ENCODE data around the gene PARN.

The PARN gene

DNA sequence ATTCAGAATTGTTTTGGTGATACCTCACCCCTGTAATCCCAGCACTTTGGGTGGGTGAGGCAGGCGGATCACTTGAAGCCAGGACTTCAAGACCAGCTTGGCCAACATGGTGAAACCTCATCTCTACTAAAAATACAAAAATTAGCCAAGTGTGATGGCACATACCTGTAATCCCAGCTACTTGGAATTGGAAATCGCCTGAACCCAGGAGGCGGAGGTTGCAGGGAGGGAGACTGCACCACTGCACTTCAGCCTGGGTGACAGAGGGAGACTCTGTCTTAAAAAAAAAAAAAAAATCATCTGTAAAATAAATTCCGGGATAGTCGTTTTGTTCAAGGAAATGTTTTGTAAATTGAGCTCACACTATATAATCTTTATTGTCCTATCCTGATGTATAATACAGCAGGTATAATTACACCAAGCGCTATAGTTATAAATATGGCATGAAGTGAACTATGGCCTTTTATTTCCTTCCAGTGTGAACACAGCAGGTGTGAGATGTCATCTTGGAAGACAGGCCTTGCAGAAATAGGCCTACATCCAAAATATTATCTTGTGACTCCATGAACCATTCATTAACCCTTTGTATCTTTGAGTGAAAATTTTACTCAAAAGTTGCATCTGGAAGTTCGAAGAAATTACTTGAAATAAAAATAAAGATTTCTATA lies 38.6 kb upstream of the PARN start:
- DNase-seq (ENCODE audit: low read depth) = no peak
- H3K4me3 ChIP-seq (ENCODE audit: control insufficient read depth, low read depth, low read length) = no peak overlapping the region
- TF ChIP-seq CTCF (conservative IDR thresholded peaks at IDR 0.05; ENCODE audit: control insufficient read depth, insufficient read depth, low read depth, low read length) = no peak

DNA sequence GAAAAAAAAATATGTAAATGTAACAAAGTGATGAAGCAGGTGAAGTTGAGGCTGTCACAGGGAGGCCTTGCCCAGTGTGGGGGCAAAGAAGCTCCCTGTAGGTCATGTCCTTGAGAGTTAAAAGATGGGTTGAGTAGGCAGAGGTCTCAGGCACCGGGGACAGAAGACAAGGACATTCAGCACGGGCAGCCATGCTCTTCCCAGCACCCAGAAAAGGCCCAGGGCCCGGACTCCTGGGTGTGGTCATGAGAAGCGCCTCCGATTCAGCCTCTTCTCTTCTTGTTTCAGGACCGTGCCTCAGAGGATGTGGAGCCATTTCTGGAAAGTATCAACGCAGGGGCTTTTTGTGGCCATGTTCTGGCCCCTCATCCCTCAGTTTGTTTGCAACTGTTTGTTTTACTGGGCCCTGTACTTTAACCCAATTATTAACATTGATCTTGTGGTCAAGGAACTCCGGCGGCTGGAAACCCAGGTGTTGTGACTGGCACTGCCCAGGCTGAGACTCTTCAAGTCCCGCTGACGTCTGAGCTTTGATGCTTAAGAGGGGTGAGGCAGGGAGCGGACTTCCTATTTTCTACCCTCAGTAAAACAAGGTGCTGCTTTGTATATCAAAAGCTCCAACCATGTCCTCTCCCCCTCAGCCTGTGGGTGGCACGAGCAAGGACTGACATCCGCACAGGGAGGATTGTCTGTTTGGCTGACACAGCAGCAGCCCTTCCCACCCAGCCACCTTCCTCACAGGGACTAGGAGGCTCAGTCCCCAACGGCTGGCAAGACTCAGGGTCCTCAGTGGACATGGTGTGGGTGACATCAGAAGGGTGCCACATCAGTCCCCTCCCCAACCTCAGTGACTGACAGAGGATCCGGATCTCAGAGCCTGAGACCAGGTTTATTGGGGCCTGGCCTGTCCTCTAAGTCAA lies 37.5 kb upstream of the PARN start:
- TF ChIP-seq CTCF (conservative IDR thresholded peaks at IDR 0.05; ENCODE audit: control insufficient read depth, insufficient read depth, low read depth, low read length) = no peak
- H3K4me3 ChIP-seq (ENCODE audit: control insufficient read depth, low read depth, low read length) = no peak overlapping the region

DNA sequence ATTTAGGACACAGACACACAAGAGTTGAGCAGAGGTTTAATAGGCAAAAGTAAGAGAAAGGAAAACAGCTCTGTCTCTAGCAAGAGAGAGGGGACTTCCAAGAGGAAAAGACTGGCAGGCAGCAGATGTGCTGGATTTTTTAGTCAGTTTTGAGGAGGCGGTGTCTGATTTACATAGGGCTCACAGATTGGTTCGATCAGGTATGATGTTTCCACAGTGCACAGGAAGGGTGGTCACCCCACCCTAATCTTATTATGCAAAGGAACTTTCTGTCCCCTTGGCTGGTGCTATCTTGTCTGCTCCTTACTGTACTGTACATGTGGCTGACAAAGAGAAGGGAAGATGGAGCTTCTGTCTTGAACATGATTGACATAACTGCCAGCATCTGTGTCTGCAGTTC lies 28.0 kb upstream of the PARN start:
- DNase-seq (ENCODE audit: low read depth) = no peak
- H3K4me3 ChIP-seq (ENCODE audit: control insufficient read depth, low read depth, low read length) = no peak overlapping the region
- TF ChIP-seq CTCF (conservative IDR thresholded peaks at IDR 0.05; ENCODE audit: control insufficient read depth, insufficient read depth, low read depth, low read length) = no peak

More for the DNA sequence above, 37.5 kb upstream of the PARN start:
- no peak for DNase-seq (ENCODE audit: low read depth)

DNA sequence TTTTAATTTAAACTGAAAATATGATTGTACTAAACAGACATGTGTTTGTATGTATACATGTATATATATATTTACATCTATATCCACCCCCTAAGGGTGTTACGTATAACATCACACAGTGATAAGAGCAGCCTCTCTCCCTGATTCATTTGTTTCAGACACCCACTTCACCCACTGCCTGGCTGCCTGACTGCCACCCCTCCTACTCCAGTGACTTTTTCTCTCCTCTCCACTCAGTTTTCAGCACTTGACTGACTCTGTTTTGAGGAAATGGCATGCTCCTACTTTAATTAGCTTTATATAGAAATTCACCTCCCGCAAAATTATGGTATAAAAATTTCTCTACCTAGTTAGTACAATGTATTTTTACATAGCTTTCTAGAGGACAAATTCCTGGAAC lies 22.7 kb upstream of the PARN start:
- H3K4me3 ChIP-seq (ENCODE audit: control insufficient read depth, low read depth, low read length) = no peak overlapping the region
- DNase-seq (ENCODE audit: low read depth) = no peak
- TF ChIP-seq CTCF (conservative IDR thresholded peaks at IDR 0.05; ENCODE audit: control insufficient read depth, insufficient read depth, low read depth, low read length) = no peak

GRCh38 chr16:14650629-14651028 lies 20.6 kb upstream of the PARN start:
- TF ChIP-seq CTCF (conservative IDR thresholded peaks at IDR 0.05; ENCODE audit: control insufficient read depth, insufficient read depth, low read depth, low read length) = no peak
- H3K4me3 ChIP-seq (ENCODE audit: control insufficient read depth, low read depth, low read length) = no peak overlapping the region
- DNase-seq (ENCODE audit: low read depth) = no peak

- DNase-seq (ENCODE audit: low read depth) = no peak
- H3K4me3 ChIP-seq (ENCODE audit: control insufficient read depth, low read depth, low read length) = no peak overlapping the region
- TF ChIP-seq CTCF (conservative IDR thresholded peaks at IDR 0.05; ENCODE audit: control insufficient read depth, insufficient read depth, low read depth, low read length) = no peak
Measured at GRCh38 chr16:14649816-14650215, 19.8 kb upstream of the PARN start.

Data from fibroblast of mammary gland (primary cell).